Adrenal gland (tissue), 12 donors: ENCODE data around the gene ACTN2. TPM values are rescaled to one million over a fixed set of nuclear protein-coding genes. Genes with fewer than 3 reads are reported as not detected.

Experiments
- DNase-seq, 7 donors: peaks; one replicate each; pipeline ENCODE4 v3.0.0-alpha.2; 2019 to 2020
- H3K27ac ChIP-seq, 5 donors: fragments of 200-600 bp; sonication (generic) in 4 of 5; 1 replicate in 3 of 5; 2 replicates in 2 of 5; pipeline versions ENCODE4 v1.5.1 to v1.8.0; 2016 to 2020; ENCODE audit warnings: mild to moderate bottlenecking in 1 of 5
- H3K27me3 ChIP-seq: fragments of 200-600 bp; 2 replicates; pipeline ENCODE4 v1.8.0; 2021
- H3K36me3 ChIP-seq, 2 donors: fragments of 200-600 bp; replicated peaks in 1 of 2; 1 replicate in 1 of 2; 2 replicates in 1 of 2; pipeline versions ENCODE4 v1.5.1 to v1.8.0; 2018 to 2022
- H3K4me1 ChIP-seq, 2 donors: fragments of 200-600 bp; replicated peaks in 1 of 2; 1 replicate in 1 of 2; 2 replicates in 1 of 2; pipeline versions ENCODE4 v1.5.1 to v1.8.0; 2018 to 2021
- H3K4me3 ChIP-seq, 4 donors: fragments of 200-600 bp; sonication (generic) in 3 of 4; one replicate each; pipeline ENCODE4 v1.5.1; 2016 to 2018
- H3K9me3 ChIP-seq, 3 donors: fragments of 200-600 bp; sonication (generic) in 1 of 3; replicated peaks in 1 of 3; 1 replicate in 2 of 3; 2 replicates in 1 of 3; pipeline versions ENCODE4 v1.5.1 to v1.8.0; 2016 to 2021
- POLR2A ChIP-seq, 2 donors: fragments of 450-650 bp; IDR thresholded peaks; one replicate each; pipeline ENCODE4 v1.6.1; 2017; ENCODE audit warnings: antibody characterized with exemption in 2 of 2, mild to moderate bottlenecking in 2 of 2, moderate library complexity in 1 of 2
- WGBS, 4 donors: extraction: QIAGEN DNeasy Blood & Tissue Kit in 2 of 4; methylation state at CpG; one replicate each; pipeline versions ENCODE4 v1.1.5 to v1.1.7; 2013 to 2017; 5-methylcytosine and 5-hydroxymethylcytosine counted together
- intact Hi-C, 2 donors: fragments of 100-400 bp; cut with DNase I; formaldehyde crosslinking; loops; one replicate each; pipeline versions ENCODE4 v1.14.1 to v1.15.0; 2022 to 2023
- polyA plus RNA-seq, 3 donors: library from polyadenylated mRNA; stranded (reverse); fragments of 200-250 nt in 2 of 3; fragments of 350-450 nt in 1 of 3; fragmentation: Illumina TruSeq in 1 of 3; extraction: RNeasy Lipid Tissue Mini Kit (QIAGEN cat#74804) in 1 of 3; gene quantifications; one replicate each; pipeline ENCODE4 v1.2.3, GENCODE V29; 2013 to 2014
- total RNA-seq, 9 donors: library from RNA; depleted of rRNA in 4 of 9; stranded (reverse); fragments of >200 nt in 4 of 9; fragments of 120-200 nt in 1 of 9; fragmentation: NEBNext Ultra II Directional in 1 of 9; extraction: Animal tissue kit (Norgen Biotek cat#: 25700) in 1 of 9; gene quantifications; one replicate each; pipeline versions ENCODE4 v1.1.0 to v1.2.4, GENCODE V29; 2013 to 2023
- TF ChIP-seq, protein P1 (sequence below), 6 experiments: fragments of 450-650 bp in 4 of 6; fragments of 200-600 bp in 2 of 6; sonication (generic) in 1 of 6; IDR thresholded peaks; 1 replicate in 5 of 6; 2 replicates in 1 of 6; pipeline versions ENCODE4 v1.5.1 to v1.8.0; 2016 to 2021; ENCODE audit warnings: antibody characterized with exemption in 6 of 6, mild to moderate bottlenecking in 2 of 6, moderate library complexity in 1 of 6
- donor health status: healthy with polysubstance abuse.
- donor health status: Bipolar disorder and iron deficiency.
- donor health status: DM: yes; HTN: yes; CAD: no.
- donor health status: DM: no; HTN: no; CAD: no.
- donor health status: DM: no; HTN: no; CAD: no.
- donor health status: DM: yes; HTN: yes; CAD: no.

ACTN2 gene
- total and polyA plus RNA-seq, 12 donors: under 0.01 to 1.0 (median 0.34) TPM; not detected in 2

DNA sequence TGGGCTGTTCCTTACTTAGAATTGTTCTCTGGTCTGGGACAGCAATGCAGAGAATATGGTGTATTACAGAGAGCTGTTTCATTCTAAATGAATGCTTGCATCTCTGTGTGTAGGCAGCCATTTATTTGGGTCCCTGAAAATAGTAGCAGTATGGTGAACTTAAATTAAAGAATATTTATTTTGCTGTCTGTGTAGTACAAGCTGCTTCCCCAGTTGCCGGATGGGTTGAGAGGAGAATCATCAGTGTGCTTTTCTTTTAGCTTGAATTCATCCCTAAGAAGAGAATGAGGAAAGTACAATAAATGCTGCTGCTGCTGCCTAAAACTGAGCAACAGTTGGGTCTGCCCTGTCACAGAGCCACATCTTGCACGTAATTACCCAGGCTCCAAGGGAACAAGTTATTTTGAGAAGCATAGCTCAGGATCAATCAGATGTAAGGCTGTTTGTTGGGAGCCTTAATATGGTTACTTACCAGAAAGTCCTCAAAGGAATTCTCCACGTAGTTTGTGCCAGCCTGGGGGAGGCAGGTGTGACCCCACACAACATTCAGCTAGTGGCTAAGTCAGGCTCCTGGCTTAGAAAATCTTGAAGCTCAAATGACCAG is 16.6 kb downstream of the ACTN2 start:
- TF ChIP-seq, protein P1, sequence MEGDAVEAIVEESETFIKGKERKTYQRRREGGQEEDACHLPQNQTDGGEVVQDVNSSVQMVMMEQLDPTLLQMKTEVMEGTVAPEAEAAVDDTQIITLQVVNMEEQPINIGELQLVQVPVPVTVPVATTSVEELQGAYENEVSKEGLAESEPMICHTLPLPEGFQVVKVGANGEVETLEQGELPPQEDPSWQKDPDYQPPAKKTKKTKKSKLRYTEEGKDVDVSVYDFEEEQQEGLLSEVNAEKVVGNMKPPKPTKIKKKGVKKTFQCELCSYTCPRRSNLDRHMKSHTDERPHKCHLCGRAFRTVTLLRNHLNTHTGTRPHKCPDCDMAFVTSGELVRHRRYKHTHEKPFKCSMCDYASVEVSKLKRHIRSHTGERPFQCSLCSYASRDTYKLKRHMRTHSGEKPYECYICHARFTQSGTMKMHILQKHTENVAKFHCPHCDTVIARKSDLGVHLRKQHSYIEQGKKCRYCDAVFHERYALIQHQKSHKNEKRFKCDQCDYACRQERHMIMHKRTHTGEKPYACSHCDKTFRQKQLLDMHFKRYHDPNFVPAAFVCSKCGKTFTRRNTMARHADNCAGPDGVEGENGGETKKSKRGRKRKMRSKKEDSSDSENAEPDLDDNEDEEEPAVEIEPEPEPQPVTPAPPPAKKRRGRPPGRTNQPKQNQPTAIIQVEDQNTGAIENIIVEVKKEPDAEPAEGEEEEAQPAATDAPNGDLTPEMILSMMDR (IDR thresholded peaks at IDR 0.05): no peak
- TF ChIP-seq POLR2A (IDR thresholded peaks at IDR 0.05): no peak
- H3K36me3 ChIP-seq: no peaks in the 10 kb centered on the region
- no peak overlapping the region for H3K27ac ChIP-seq
- no peaks in the 10 kb centered on the region for H3K4me1 ChIP-seq
- H3K9me3 ChIP-seq: no peaks in the 10 kb centered on the region
- 83 to 87% (median 85%) methylated on average over 3 of the region's 3 CpGs for WGBS, 4 donors
- no peak overlapping the region for H3K4me3 ChIP-seq
- intact Hi-C loops: no loop called here
- H3K27me3 ChIP-seq: peaks cover 10% of the 10 kb centered on the region
- no peak for DNase-seq

DNA sequence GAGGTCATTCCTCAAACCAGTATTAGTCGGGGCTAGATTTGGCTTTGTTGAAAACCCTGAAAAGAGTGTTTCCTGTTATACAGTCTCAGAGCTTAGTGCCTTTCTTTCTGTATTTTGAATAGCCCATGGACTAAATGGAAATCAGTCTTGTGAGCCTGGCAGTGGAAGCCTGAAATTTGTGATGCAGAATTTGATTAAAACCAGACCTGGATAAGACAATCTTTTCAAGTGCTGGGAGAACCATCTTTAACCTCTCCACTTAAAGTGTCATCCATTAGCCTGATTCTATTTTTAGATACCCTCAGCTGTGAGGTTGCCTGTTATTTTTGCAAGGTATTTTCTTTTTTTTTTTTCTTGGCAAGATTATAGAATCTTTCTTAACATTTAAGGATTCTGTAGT is 19.5 kb downstream of the ACTN2 start:
- Histone ChIP-seq H3K9me3 (no peaks in the 10 kb centered on the region), H3K4me3 (no peak overlapping the region), H3K27me3 (peaks cover 10% of the 10 kb centered on the region), H3K36me3 (no peaks in the 10 kb centered on the region), H3K27ac (no peak overlapping the region), H3K4me1 (no peaks in the 10 kb centered on the region)
- TF ChIP-seq POLR2A (IDR thresholded peaks at IDR 0.05): no peak
- TF ChIP-seq, protein P1 (IDR thresholded peaks at IDR 0.05): no peak
- no peak for DNase-seq
- 34 to 68% (median 56%) methylated on average over 1 of the region's 1 CpG for WGBS, 4 donors
- intact Hi-C loops: no loop called here

DNA sequence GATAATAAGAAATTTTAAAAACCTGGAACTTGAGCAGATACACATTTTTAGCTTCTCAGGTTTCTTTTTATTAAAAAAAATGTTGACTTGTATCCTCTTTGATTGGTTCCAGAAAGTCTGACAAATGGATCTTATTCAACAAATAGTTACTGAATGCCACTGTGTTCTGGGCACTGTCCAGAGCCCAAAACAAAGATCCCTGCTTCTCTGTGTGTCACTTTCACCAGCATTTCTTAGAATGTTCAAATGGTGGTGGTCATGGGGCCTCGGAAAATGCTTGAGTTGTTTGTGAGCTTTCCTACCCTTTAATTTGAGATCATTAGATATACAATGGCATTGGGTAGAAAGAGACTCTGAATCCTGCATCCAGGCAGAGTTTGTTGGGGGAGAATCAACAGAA is 19.9 kb downstream of the ACTN2 start:
- intact Hi-C loops: no loop called here
- WGBS, 4 donors: 52 to 76% (median 62%) methylated on average over 1 of the region's 1 CpG
- DNase-seq: no peak
- Histone ChIP-seq H3K9me3 (no peaks in the 10 kb centered on the region), H3K27ac (no peak overlapping the region), H3K36me3 (no peaks in the 10 kb centered on the region), H3K4me1 (no peaks in the 10 kb centered on the region), H3K27me3 (peaks cover 10% of the 10 kb centered on the region), H3K4me3 (no peak overlapping the region)
- TF ChIP-seq, protein P1 (IDR thresholded peaks at IDR 0.05): no peak

DNA sequence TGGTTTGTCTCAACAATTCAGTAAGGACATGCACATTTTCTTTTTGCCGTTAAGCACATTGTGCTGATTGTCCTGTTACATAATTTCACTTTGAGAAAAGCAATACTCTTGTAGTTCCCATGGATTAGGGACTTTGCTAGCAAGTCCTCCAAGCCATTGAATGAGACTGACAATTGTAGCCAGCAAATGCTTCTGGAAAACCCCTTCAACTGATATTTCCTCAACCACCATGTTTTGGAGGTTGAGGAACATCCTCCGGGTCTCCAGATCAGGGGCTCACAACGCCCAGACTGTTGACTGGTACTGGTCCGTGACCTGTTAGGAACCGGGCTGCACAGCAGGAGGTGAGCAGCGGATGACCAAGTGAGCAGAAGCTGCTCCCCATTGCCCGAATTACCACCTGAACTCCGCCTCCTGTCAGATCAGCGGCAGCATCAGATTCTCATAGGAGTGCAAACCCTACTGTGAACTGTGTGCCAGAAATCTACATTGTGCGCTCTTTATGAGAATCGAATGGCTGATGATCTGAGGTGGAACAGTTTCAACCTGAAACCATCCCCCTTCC is 24.1 kb downstream of the ACTN2 start:
- Histone ChIP-seq H3K36me3 (no peaks in the 10 kb centered on the region), H3K27ac (no peak overlapping the region), H3K9me3 (no peaks in the 10 kb centered on the region), H3K4me1 (no peaks in the 10 kb centered on the region), H3K4me3 (no peak overlapping the region), H3K27me3 (no peaks in the 10 kb centered on the region)
- WGBS, 4 donors: 59 to 80% (median 76%) methylated on average over 4 to 11 of the region's 11 CpGs
- no peak for DNase-seq
- intact Hi-C loops: no loop called here
- TF ChIP-seq POLR2A (IDR thresholded peaks at IDR 0.05): no peak
- TF ChIP-seq, protein P1 (IDR thresholded peaks at IDR 0.05): no peak
